SH-SY5Y (cell line): ENCODE results near the gene INPP5B.

Experiments used
- GATA2 ChIP-seq: IDR thresholded peaks from 2 replicates; pipeline ENCODE4 v1.6.1; 2011; ENCODE audit warnings: mild to moderate bottlenecking, low read depth, low read length
- GATA3 ChIP-seq: IDR thresholded peaks from 2 replicates; pipeline ENCODE4 v1.6.1; 2011; ENCODE audit warnings: low read depth, mild to moderate bottlenecking, low read length, moderate library complexity

DNA sequence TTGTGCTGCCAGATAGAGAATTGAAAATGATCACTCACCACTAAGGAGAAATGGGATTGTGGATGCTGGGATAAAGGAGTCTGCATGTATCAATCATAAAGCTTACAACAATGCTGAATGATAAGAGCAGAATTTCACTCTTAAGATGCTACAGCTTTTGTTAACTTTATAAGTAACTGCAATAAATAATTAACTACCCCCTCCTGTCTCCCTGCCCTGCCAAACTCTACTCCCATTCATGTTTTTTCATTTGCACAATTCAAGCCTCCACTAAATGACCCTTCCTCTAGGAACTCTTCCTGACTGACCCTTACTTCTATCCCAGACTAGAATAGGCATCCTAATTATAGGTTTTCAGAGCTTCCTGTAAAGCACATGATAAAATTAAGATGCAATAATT lies 102.3 kb downstream of the INPP5B start:
- TF ChIP-seq GATA2 (no peak), GATA3 (no peak)
